ENCODE data around the gene SOCS3. TPM values are rescaled to one million over a fixed set of nuclear protein-coding genes. Genes with fewer than 3 reads are reported as not detected.

The SOCS3 gene
- total RNA-seq, 1 donor, result 70.0 TPM

DNA sequence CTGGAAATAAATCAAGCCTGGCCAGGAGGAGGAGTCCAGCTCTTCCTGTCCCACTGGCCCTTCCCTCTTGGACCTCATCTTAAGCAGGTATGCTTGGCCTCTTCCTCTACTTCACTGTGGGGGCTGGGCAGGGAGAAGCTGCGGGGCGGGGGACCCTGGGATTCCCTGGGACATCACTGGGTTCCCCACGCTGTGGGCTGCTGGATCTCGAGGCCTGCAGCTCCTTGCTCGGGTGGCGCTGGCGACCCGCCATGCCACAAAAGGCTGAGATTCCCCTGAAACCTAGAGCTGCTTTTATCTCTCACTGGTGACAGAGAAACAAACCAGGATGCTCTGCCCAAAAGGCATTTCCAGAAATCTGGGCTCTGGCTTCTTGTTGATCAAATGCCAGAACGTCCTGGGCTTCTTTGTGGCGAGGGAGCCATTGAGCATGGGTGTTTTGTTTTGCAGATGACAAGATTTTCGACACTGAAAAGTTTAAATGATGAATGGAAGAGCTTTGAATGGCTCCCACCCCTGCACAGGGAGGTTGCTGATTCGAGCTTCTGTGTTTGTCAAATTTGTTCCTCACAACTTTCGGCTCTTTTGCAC, 10.0 kb upstream of the SOCS3 start:
- no peak overlapping the region for H3K4me3 ChIP-seq (ENCODE audit: low read depth, low read length)
- DNase-seq (ENCODE audit: low read depth), result peak; percentile 52
- TF ChIP-seq, protein P1, sequence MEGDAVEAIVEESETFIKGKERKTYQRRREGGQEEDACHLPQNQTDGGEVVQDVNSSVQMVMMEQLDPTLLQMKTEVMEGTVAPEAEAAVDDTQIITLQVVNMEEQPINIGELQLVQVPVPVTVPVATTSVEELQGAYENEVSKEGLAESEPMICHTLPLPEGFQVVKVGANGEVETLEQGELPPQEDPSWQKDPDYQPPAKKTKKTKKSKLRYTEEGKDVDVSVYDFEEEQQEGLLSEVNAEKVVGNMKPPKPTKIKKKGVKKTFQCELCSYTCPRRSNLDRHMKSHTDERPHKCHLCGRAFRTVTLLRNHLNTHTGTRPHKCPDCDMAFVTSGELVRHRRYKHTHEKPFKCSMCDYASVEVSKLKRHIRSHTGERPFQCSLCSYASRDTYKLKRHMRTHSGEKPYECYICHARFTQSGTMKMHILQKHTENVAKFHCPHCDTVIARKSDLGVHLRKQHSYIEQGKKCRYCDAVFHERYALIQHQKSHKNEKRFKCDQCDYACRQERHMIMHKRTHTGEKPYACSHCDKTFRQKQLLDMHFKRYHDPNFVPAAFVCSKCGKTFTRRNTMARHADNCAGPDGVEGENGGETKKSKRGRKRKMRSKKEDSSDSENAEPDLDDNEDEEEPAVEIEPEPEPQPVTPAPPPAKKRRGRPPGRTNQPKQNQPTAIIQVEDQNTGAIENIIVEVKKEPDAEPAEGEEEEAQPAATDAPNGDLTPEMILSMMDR (IDR thresholded peaks at IDR 0.05; ENCODE audit: insufficient read depth, low read depth, low read length), result no peak

- no peak overlapping the region for H3K4me3 ChIP-seq (ENCODE audit: low read depth, low read length)
- DNase-seq (ENCODE audit: low read depth), result no peak
- TF ChIP-seq, protein P1 (IDR thresholded peaks at IDR 0.05; ENCODE audit: insufficient read depth, low read depth, low read length), result no peak
Observed at GRCh38 chr17:78368854-78369495, 9.1 kb upstream of the SOCS3 start.

GRCh38 chr17:78368348-78368747, 8.5 kb upstream of the SOCS3 start:
- H3K4me3 ChIP-seq (ENCODE audit: low read depth, low read length), result no peak overlapping the region
- DNase-seq (ENCODE audit: low read depth), result no peak
- TF ChIP-seq, protein P1 (IDR thresholded peaks at IDR 0.05; ENCODE audit: insufficient read depth, low read depth, low read length), result no peak

GRCh38 chr17:78367193-78367592, 7.3 kb upstream of the SOCS3 start:
- no peak for DNase-seq (ENCODE audit: low read depth)
- H3K4me3 ChIP-seq (ENCODE audit: low read depth, low read length), result no peak overlapping the region
- TF ChIP-seq, protein P1 (IDR thresholded peaks at IDR 0.05; ENCODE audit: insufficient read depth, low read depth, low read length), result no peak

- TF ChIP-seq, protein P1 (IDR thresholded peaks at IDR 0.05; ENCODE audit: insufficient read depth, low read depth, low read length), result no peak
- DNase-seq (ENCODE audit: low read depth), result peak; percentile 80
- no peak overlapping the region for H3K4me3 ChIP-seq (ENCODE audit: low read depth, low read length)
Observed at GRCh38 chr17:78366109-78366848, 6.4 kb upstream of the SOCS3 start.

- DNase-seq (ENCODE audit: low read depth), result peak; percentile 72
- H3K4me3 ChIP-seq (ENCODE audit: low read depth, low read length), result no peak overlapping the region
- TF ChIP-seq, protein P1 (IDR thresholded peaks at IDR 0.05; ENCODE audit: insufficient read depth, low read depth, low read length), result no peak
Observed at GRCh38 chr17:78365561-78366108, 5.8 kb upstream of the SOCS3 start.

Data from fibroblast of villous mesenchyme (primary cell).